ENCODE results near the gene SFXN5.

The SFXN5 gene

DNA sequence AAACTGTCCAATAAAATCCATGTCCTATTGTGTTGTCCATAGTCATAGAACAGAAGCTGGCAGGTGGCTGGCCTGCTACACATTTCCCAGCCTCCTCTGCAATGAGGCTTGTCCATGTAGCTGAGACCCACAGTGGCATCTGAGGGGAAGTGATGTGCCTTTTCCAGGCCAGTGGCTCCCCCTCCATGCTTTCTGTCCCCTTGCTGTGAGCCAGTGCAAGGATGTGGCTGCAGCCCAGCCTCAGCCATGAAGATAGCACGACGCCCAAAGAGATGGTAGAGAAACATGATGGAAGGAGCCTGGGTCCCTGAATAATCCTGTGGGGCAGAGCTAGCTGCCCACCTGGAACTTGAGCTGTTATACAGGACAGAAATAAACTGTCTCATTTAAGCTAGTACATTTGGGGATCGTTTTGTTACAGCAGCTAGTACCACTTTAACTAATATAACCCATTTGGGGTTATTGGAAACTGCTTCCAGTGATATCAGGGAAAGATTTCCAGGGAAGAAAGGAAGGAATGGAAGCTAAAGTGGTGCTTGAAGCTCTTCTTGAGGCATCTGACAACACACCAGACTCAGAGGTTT is 40.3 kb downstream of the SFXN5 start:
- Histone ChIP-seq H3K9ac (no peak overlapping the region), H3K27me3 (ENCODE audit: insufficient read depth, low read depth) (no peaks in the 10 kb centered on the region), H3K4me3 (IDR thresholded peaks at IDR 0.05; ENCODE audit: insufficient read depth, low read depth, low read length) (no peak overlapping the region), H3K36me3 (ENCODE audit: insufficient read depth) (no peaks in the 10 kb centered on the region), H3K4me1 (ENCODE audit: low read depth, poor library complexity, severe bottlenecking) (no peaks in the 10 kb centered on the region), H3K27ac (no peak overlapping the region), H3K4me2 (no peak overlapping the region), H2AFZ (ENCODE audit: low read depth) (no peak overlapping the region), H4K20me1 (ENCODE audit: insufficient read depth) (no peaks in the 10 kb centered on the region), H3K79me2 (ENCODE audit: insufficient read depth, low read depth) (no peaks in the 10 kb centered on the region)
- TF ChIP-seq CTCF (conservative IDR thresholded peaks at IDR 0.05; ENCODE audit: low read depth, low read length), result no peak

DNA sequence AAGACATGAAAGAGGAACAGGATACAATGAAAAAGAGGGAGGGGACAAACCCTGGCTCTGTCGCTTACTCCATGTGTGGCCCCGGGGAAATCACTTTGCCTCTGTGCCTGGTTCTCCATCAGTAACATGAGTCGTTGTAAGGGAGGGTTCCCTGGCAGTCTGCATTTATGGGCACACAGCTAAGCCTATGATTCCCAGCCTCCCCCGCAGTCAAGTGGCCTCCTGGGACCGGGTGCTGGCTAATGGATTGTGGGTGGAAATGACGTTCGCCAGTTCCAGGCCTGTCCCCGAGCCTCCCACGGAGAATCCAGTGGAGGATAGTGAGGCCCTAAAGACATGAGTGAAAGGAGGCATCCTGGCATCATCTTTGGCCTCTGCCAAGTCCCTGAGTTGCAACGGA is 42.7 kb downstream of the SFXN5 start:
- Histone ChIP-seq H3K27ac (no peak overlapping the region), H3K4me1 (ENCODE audit: low read depth, poor library complexity, severe bottlenecking) (no peaks in the 10 kb centered on the region), H4K20me1 (ENCODE audit: insufficient read depth) (no peaks in the 10 kb centered on the region), H3K4me2 (no peak overlapping the region), H2AFZ (ENCODE audit: low read depth) (no peak overlapping the region), H3K79me2 (ENCODE audit: insufficient read depth, low read depth) (no peaks in the 10 kb centered on the region), H3K9ac (no peak overlapping the region), H3K4me3 (IDR thresholded peaks at IDR 0.05; ENCODE audit: insufficient read depth, low read depth, low read length) (no peak overlapping the region), H3K36me3 (ENCODE audit: insufficient read depth) (no peaks in the 10 kb centered on the region), H3K27me3 (ENCODE audit: insufficient read depth, low read depth) (no peaks in the 10 kb centered on the region)
- no peak for TF ChIP-seq CTCF (conservative IDR thresholded peaks at IDR 0.05; ENCODE audit: low read depth, low read length)

DNA sequence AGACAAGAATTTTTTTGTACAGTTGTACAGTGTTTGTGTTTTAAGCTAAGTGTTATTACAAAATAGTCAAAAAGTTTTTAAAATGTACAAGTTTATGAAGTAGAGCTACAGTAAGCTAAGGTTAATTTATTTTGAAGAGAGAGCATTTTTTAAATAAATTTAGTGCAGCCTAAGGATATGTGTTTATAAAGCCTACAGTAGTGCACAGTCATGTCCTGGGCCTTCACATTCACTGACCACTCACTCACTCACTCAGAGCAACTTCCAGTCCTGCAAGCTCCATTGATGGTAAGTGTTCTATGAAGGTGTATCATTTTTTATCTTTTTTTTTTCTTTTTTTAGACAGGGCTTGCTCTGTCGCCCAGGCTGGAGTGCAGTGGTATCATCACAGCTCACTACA is 44.2 kb downstream of the SFXN5 start:
- H3K36me3 ChIP-seq (ENCODE audit: insufficient read depth), result no peaks in the 10 kb centered on the region
- H4K20me1 ChIP-seq (ENCODE audit: insufficient read depth), result no peaks in the 10 kb centered on the region
- H2AFZ ChIP-seq (ENCODE audit: low read depth), result no peak overlapping the region
- no peaks in the 10 kb centered on the region for H3K27me3 ChIP-seq (ENCODE audit: insufficient read depth, low read depth)
- no peak overlapping the region for H3K4me3 ChIP-seq (IDR thresholded peaks at IDR 0.05; ENCODE audit: insufficient read depth, low read depth, low read length)
- no peaks in the 10 kb centered on the region for H3K4me1 ChIP-seq (ENCODE audit: low read depth, poor library complexity, severe bottlenecking)
- no peak for TF ChIP-seq CTCF (conservative IDR thresholded peaks at IDR 0.05; ENCODE audit: low read depth, low read length)
- no peak overlapping the region for H3K9ac ChIP-seq
- H3K79me2 ChIP-seq (ENCODE audit: insufficient read depth, low read depth), result no peaks in the 10 kb centered on the region
- no peak overlapping the region for H3K4me2 ChIP-seq
- no peak overlapping the region for H3K27ac ChIP-seq

DNA sequence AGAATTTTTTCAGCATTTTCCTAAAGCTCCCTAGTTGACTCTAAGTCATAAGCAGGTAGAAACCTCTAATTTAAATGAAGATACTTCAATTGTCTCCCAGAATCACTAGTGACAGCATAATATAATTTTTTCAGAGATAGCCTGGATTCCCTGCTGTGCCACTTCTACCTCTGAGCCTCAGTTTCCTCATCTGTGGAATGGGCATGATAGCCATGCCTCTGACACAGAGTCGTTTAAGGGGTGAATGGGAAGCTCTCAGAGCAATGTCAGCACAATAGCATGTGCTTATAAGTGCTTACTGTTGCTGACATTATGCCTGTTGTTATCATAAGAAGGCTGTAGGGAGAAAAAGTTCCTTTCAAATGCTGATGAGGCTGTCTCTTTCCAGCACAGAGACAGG is 48.0 kb downstream of the SFXN5 start:
- no peaks in the 10 kb centered on the region for H3K36me3 ChIP-seq (ENCODE audit: insufficient read depth)
- H3K9ac ChIP-seq, result no peak overlapping the region
- H3K79me2 ChIP-seq (ENCODE audit: insufficient read depth, low read depth), result no peaks in the 10 kb centered on the region
- no peak overlapping the region for H2AFZ ChIP-seq (ENCODE audit: low read depth)
- H3K4me1 ChIP-seq (ENCODE audit: low read depth, poor library complexity, severe bottlenecking), result no peaks in the 10 kb centered on the region
- H3K27me3 ChIP-seq (ENCODE audit: insufficient read depth, low read depth), result no peaks in the 10 kb centered on the region
- H3K4me2 ChIP-seq, result no peak overlapping the region
- no peak for TF ChIP-seq CTCF (conservative IDR thresholded peaks at IDR 0.05; ENCODE audit: low read depth, low read length)
- no peak overlapping the region for H3K4me3 ChIP-seq (IDR thresholded peaks at IDR 0.05; ENCODE audit: insufficient read depth, low read depth, low read length)
- no peak overlapping the region for H3K27ac ChIP-seq
- H4K20me1 ChIP-seq (ENCODE audit: insufficient read depth), result no peaks in the 10 kb centered on the region

All from KMS-11 (cell line).